SK-N-SH (cell line): ENCODE data around the gene KIAA2012.

ENCODE experiments used
- CTCF ChIP-seq: fragments of 200-600 bp; sonication (generic); IDR thresholded peaks from 2 replicates; pipeline ENCODE4 v1.6.1; 2017; ENCODE audit warnings: antibody characterized with exemption, mild to moderate bottlenecking, moderate library complexity
- FOXM1 ChIP-seq: IDR thresholded peaks from 2 replicates; pipeline ENCODE4 v1.4.0; 2012; ENCODE audit warnings: low read depth, mild to moderate bottlenecking
- NRF1 ChIP-seq: IDR thresholded peaks from 2 replicates; pipeline ENCODE4 v1.6.1; 2012; ENCODE audit warnings: low read depth, mild to moderate bottlenecking, low read length
- POLR2AphosphoS5 ChIP-seq: IDR thresholded peaks from 2 replicates; pipeline ENCODE4 v1.6.1; 2012; ENCODE audit warnings: low read depth, low read length
- REST ChIP-seq: IDR thresholded peaks from 2 replicates; pipeline ENCODE4 v1.6.1; 2012; ENCODE audit warnings: mild to moderate bottlenecking, low read depth, low read length, moderate library complexity
- RFX5 ChIP-seq: IDR thresholded peaks from 2 replicates; pipeline ENCODE4 v1.6.1; 2012; ENCODE audit warnings: mild to moderate bottlenecking, improper control_type of control experiment, low read length
- RXRA ChIP-seq: IDR thresholded peaks from 2 replicates; pipeline ENCODE4 v1.4.0; 2012; ENCODE audit warnings: low read depth, mild to moderate bottlenecking, borderline replicate concordance
- USF2 ChIP-seq: fragments of 150-350 bp; IDR thresholded peaks from 2 replicates; pipeline ENCODE4 v1.6.1; 2017; ENCODE audit warnings: antibody characterized with exemption, low read length, low read depth, borderline replicate concordance
- YY1 ChIP-seq: IDR thresholded peaks from 2 replicates; pipeline ENCODE4 v1.4.0; 2012; ENCODE audit warnings: low read depth, mild to moderate bottlenecking

GRCh38 chr2:202251494-202251893 is 178.4 kb downstream of the KIAA2012 start:
- TF ChIP-seq CTCF (no peak), RFX5 (no peak), USF2 (no peak), NRF1 (no peak), FOXM1 (no peak), REST (no peak), POLR2AphosphoS5 (no peak), RXRA (no peak), YY1 (no peak)
